AG09319 (cell line): Measurements from ENCODE around the gene SEMA3F.

Experiments
- DNase-seq: peaks from one replicate; pipeline ENCODE4 v3.0.0-alpha.2; 2010; ENCODE audit warnings: low read depth; ENCODE audit errors: extremely low read depth
- CTCF ChIP-seq: IDR thresholded peaks from 2 replicates; pipeline ENCODE4 v1.5.1; 2011; ENCODE audit warnings: low read depth, mild to moderate bottlenecking, inconsistent platforms, low read length, moderate library complexity

The SEMA3F gene

GRCh38 chr3:50133283-50133615 is 21.9 kb upstream of the SEMA3F start:
- DNase-seq, result no peak
- no peak for TF ChIP-seq CTCF

- TF ChIP-seq CTCF, result no peak
- DNase-seq, result no peak
These were observed 20.8 kb upstream of the SEMA3F start for GRCh38 chr3:50134367-50134766.

GRCh38 chr3:50135964-50136363 is 19.2 kb upstream of the SEMA3F start:
- DNase-seq, result no peak
- no peak for TF ChIP-seq CTCF

GRCh38 chr3:50136714-50137405 is 18.3 kb upstream of the SEMA3F start:
- no peak for DNase-seq
- no peak for TF ChIP-seq CTCF

GRCh38 chr3:50137531-50137930 is 17.6 kb upstream of the SEMA3F start:
- no peak for TF ChIP-seq CTCF

GRCh38 chr3:50138266-50139200 is 16.6 kb upstream of the SEMA3F start:
- DNase-seq, result no peak
- no peak for TF ChIP-seq CTCF

More at GRCh38 chr3:50137531-50137930, 17.6 kb upstream of the SEMA3F start:
- no peak for DNase-seq

GRCh38 chr3:50139308-50139707 is 15.8 kb upstream of the SEMA3F start:
- DNase-seq, result no peak
- TF ChIP-seq CTCF, result no peak
